ENCODE data around the gene RPS18. TPM values are rescaled to one million over a fixed set of nuclear protein-coding genes. Genes with fewer than 3 reads are reported as not detected.

The RPS18 gene
- total and polyA plus RNA-seq, 10 of the 15 experiments (the other 5 are each of a cell fraction or from before 2014, with no cell fraction given), result 4,228 to 20,828 (median 7,406) TPM

DNA sequence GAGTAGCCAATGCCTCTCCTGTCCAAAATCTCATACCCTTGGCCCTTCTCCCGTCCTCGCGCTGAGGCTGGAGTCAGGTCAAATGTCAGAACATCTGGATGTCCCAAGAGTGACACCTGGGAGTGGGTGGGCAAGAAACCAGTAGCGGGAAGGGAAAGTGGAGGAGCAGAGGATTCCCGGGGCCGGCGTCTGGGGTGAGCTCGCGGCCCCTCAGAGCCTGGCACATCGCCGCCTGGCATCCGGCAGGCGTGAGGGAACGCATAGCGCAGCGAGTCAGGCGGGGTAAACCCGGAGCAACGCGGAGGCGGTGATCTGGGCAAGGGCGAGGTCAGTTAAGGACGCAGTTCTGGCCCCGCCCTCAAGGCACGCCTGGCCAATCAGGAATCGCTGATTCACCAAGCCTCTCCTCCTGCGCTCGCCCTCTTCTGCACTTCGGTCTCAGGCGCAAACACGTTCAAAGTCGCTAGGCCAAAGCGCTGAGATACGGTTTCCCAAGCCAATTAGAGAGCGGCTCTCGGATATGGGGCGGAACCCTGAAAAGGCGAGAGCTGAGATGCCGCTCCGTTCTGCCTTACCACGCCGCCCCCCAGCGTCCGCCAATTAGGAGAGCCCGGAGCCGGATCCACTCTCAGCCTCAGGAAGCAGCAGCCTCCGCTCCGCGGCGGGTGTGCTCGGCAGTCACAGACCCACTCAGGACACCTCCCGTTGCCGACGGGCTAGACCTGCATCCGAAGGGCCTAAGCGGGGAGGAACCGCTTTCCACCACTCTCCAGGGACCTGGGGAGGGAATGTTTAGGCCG is 22.7 kb upstream of the RPS18 start (continued):
- TF ChIP-seq, protein P1, sequence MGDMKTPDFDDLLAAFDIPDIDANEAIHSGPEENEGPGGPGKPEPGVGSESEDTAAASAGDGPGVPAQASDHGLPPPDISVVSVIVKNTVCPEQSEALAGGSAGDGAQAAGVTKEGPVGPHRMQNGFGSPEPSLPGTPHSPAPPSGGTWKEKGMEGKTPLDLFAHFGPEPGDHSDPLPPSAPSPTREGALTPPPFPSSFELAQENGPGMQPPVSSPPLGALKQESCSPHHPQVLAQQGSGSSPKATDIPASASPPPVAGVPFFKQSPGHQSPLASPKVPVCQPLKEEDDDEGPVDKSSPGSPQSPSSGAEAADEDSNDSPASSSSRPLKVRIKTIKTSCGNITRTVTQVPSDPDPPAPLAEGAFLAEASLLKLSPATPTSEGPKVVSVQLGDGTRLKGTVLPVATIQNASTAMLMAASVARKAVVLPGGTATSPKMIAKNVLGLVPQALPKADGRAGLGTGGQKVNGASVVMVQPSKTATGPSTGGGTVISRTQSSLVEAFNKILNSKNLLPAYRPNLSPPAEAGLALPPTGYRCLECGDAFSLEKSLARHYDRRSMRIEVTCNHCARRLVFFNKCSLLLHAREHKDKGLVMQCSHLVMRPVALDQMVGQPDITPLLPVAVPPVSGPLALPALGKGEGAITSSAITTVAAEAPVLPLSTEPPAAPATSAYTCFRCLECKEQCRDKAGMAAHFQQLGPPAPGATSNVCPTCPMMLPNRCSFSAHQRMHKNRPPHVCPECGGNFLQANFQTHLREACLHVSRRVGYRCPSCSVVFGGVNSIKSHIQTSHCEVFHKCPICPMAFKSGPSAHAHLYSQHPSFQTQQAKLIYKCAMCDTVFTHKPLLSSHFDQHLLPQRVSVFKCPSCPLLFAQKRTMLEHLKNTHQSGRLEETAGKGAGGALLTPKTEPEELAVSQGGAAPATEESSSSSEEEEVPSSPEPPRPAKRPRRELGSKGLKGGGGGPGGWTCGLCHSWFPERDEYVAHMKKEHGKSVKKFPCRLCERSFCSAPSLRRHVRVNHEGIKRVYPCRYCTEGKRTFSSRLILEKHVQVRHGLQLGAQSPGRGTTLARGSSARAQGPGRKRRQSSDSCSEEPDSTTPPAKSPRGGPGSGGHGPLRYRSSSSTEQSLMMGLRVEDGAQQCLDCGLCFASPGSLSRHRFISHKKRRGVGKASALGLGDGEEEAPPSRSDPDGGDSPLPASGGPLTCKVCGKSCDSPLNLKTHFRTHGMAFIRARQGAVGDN (IDR thresholded peaks at IDR 0.05), result peak; percentile 44
- TF ChIP-seq CBX3 (IDR thresholded peaks at IDR 0.05; ENCODE audit: borderline replicate concordance, low read depth) (no peak), ZNF217 (IDR thresholded peaks at IDR 0.05) (no peak), ZZZ3 (IDR thresholded peaks at IDR 0.05; ENCODE audit: control insufficient read depth, insufficient read length, low read depth) (no peak), SREBF1 (IDR thresholded peaks at IDR 0.05; ENCODE audit: low read length) (no peak), NR2F1 (conservative IDR thresholded peaks at IDR 0.05) (peak; percentile 89), BCL11A (IDR thresholded peaks at IDR 0.05; ENCODE audit: low read depth, low read length) (no peak), RFX5 (IDR thresholded peaks at IDR 0.05; ENCODE audit: low read depth, low read length) (peak; percentile 79), ZNF24 (IDR thresholded peaks at IDR 0.05) (no peak), ASH2L (IDR thresholded peaks at IDR 0.05; ENCODE audit: borderline replicate concordance, low read depth) (no peak), GATAD2B (conservative IDR thresholded peaks at IDR 0.05; ENCODE audit: low read depth) (0 out of 2 replicates have a peak, but pooled peaks have one; percentile 44), CREM (IDR thresholded peaks at IDR 0.05; ENCODE audit: low read depth) (peak; percentile 57; the same call in 1 of the 2 replicates), LARP7 (IDR thresholded peaks at IDR 0.05) (no peak; the same call in 1 of the 2 replicates), IKZF2 (IDR thresholded peaks at IDR 0.05) (peak in 1 of 2 experiments; percentile 65; a peak in 3 of 4 replicates), PML (IDR thresholded peaks at IDR 0.05; ENCODE audit: low read length) (peak; percentile 85; the same call in 1 of the 2 replicates), NR2C2 (IDR thresholded peaks at IDR 0.05; ENCODE audit: borderline replicate concordance, control insufficient read depth, insufficient read length, low read depth) (no peak), NR2C1 (IDR thresholded peaks at IDR 0.05) (no peak), MTA2 (IDR thresholded peaks at IDR 0.05; ENCODE audit: low read depth) (0 out of 2 replicates have a peak, but pooled peaks have one; percentile 30), CREB1 (IDR thresholded peaks at IDR 0.05; ENCODE audit: low read depth) (peak; percentile 81)
- TF ChIP-seq, protein P2, sequence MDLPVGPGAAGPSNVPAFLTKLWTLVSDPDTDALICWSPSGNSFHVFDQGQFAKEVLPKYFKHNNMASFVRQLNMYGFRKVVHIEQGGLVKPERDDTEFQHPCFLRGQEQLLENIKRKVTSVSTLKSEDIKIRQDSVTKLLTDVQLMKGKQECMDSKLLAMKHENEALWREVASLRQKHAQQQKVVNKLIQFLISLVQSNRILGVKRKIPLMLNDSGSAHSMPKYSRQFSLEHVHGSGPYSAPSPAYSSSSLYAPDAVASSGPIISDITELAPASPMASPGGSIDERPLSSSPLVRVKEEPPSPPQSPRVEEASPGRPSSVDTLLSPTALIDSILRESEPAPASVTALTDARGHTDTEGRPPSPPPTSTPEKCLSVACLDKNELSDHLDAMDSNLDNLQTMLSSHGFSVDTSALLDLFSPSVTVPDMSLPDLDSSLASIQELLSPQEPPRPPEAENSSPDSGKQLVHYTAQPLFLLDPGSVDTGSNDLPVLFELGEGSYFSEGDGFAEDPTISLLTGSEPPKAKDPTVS (IDR thresholded peaks at IDR 0.05; ENCODE audit: low read depth, low read length), result no peak
- TF ChIP-seq, protein P3, sequence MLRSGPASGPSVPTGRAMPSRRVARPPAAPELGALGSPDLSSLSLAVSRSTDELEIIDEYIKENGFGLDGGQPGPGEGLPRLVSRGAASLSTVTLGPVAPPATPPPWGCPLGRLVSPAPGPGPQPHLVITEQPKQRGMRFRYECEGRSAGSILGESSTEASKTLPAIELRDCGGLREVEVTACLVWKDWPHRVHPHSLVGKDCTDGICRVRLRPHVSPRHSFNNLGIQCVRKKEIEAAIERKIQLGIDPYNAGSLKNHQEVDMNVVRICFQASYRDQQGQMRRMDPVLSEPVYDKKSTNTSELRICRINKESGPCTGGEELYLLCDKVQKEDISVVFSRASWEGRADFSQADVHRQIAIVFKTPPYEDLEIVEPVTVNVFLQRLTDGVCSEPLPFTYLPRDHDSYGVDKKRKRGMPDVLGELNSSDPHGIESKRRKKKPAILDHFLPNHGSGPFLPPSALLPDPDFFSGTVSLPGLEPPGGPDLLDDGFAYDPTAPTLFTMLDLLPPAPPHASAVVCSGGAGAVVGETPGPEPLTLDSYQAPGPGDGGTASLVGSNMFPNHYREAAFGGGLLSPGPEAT (IDR thresholded peaks at IDR 0.05; ENCODE audit: low read depth), result peak; percentile 7; the same call in 1 of the 2 replicates
- TF ChIP-seq, protein P4, sequence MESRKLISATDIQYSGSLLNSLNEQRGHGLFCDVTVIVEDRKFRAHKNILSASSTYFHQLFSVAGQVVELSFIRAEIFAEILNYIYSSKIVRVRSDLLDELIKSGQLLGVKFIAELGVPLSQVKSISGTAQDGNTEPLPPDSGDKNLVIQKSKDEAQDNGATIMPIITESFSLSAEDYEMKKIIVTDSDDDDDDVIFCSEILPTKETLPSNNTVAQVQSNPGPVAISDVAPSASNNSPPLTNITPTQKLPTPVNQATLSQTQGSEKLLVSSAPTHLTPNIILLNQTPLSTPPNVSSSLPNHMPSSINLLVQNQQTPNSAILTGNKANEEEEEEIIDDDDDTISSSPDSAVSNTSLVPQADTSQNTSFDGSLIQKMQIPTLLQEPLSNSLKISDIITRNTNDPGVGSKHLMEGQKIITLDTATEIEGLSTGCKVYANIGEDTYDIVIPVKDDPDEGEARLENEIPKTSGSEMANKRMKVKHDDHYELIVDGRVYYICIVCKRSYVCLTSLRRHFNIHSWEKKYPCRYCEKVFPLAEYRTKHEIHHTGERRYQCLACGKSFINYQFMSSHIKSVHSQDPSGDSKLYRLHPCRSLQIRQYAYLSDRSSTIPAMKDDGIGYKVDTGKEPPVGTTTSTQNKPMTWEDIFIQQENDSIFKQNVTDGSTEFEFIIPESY (IDR thresholded peaks at IDR 0.05), result no peak
